SK-N-SH treated with all-trans-retinoic acid at 6 μM for 48 hours (cell line): Measurements from ENCODE around the gene NDRG4.
A peak's percentile ranks its signal among the peaks of the same experiment; 100 is the strongest.

Experiments
- ATAC-seq: fragments of 200-7000 bp; cut with Tn5 transposase; 3 replicates; pipeline ENCODE4 v1.9.1; 2020; ENCODE audit warnings: mild to moderate bottlenecking, moderate library complexity
- BACH2 ChIP-seq: fragments of 250-450 bp; sonication (Bioruptor Pico); IDR thresholded peaks from 2 replicates; pipeline ENCODE4 v1.9.0; 2021; ENCODE audit warnings: mild to moderate bottlenecking, borderline replicate concordance
- CSDC2 ChIP-seq: fragments of 250-450 bp; sonication (Bioruptor Pico); IDR thresholded peaks from 2 replicates; pipeline ENCODE4 v1.5.0; 2020; ENCODE audit warnings: mild to moderate bottlenecking, moderate library complexity
- ESRRG ChIP-seq: fragments of 250-450 bp; sonication (Bioruptor Pico); IDR thresholded peaks from 2 replicates; pipeline ENCODE4 v1.6.1; 2021; ENCODE audit warnings: mild to moderate bottlenecking
- GLIS3 ChIP-seq: fragments of 250-450 bp; sonication (Bioruptor Pico); IDR thresholded peaks from 2 replicates; pipeline ENCODE4 v1.5.0; 2020; ENCODE audit warnings: mild to moderate bottlenecking, moderate library complexity
- OSR1 ChIP-seq: fragments of 250-450 bp; sonication (Bioruptor Pico); IDR thresholded peaks from 2 replicates; pipeline ENCODE4 v1.8.0; 2022; ENCODE audit warnings: moderate library complexity, mild to moderate bottlenecking, inconsistent platforms
- PPARA ChIP-seq: fragments of 250-450 bp; sonication (Bioruptor Pico); IDR thresholded peaks from 2 replicates; pipeline ENCODE4 v1.5.0; 2020; ENCODE audit warnings: mild to moderate bottlenecking, borderline replicate concordance
- SNAI2 ChIP-seq: fragments of 250-450 bp; sonication (Bioruptor Pico); IDR thresholded peaks from 2 replicates; pipeline ENCODE4 v1.5.0; 2020; ENCODE audit warnings: mild to moderate bottlenecking, moderate library complexity
- ZC3H10 ChIP-seq: fragments of 250-450 bp; sonication (Bioruptor Pico); IDR thresholded peaks from 2 replicates; pipeline ENCODE4 v1.5.1; 2021; ENCODE audit warnings: mild to moderate bottlenecking, moderate library complexity
- ZFP30 ChIP-seq: fragments of 450-650 bp; formaldehyde crosslinking; IDR thresholded peaks from 2 replicates; pipeline ENCODE4 v1.5.0; 2022; ENCODE audit warnings: mild to moderate bottlenecking, moderate library complexity
- ZNF70 ChIP-seq: fragments of 450-650 bp; formaldehyde crosslinking; IDR thresholded peaks from 2 replicates; pipeline ENCODE4 v1.5.0; 2020; ENCODE audit warnings: mild to moderate bottlenecking, moderate library complexity
- ZNF8 ChIP-seq: fragments of 450-650 bp; formaldehyde crosslinking; IDR thresholded peaks from 2 replicates; pipeline ENCODE4 v1.5.0; 2020; ENCODE audit warnings: mild to moderate bottlenecking, moderate library complexity
- TF ChIP-seq, protein P1 (sequence below): fragments of 250-450 bp; sonication (Bioruptor Pico); IDR thresholded peaks from 2 replicates; pipeline ENCODE4 v1.5.1; 2020; ENCODE audit warnings: low read depth, mild to moderate bottlenecking, moderate library complexity
- TF ChIP-seq, protein P2 (sequence below): fragments of 250-450 bp; sonication (Bioruptor Pico); IDR thresholded peaks from 2 replicates; pipeline ENCODE4 v1.5.0; 2020; ENCODE audit warnings: mild to moderate bottlenecking, moderate library complexity
- TF ChIP-seq, protein P3 (sequence below): fragments of 250-450 bp; sonication (Bioruptor Pico); IDR thresholded peaks from 2 replicates; pipeline ENCODE4 v1.8.0; 2020; ENCODE audit warnings: mild to moderate bottlenecking, moderate library complexity, borderline replicate concordance
- TF ChIP-seq, protein P4 (sequence below): fragments of 250-450 bp; sonication (Bioruptor Pico); IDR thresholded peaks from 2 replicates; pipeline ENCODE4 v1.8.0; 2021; ENCODE audit warnings: low read depth, mild to moderate bottlenecking, moderate library complexity, borderline replicate concordance

The NDRG4 gene

DNA sequence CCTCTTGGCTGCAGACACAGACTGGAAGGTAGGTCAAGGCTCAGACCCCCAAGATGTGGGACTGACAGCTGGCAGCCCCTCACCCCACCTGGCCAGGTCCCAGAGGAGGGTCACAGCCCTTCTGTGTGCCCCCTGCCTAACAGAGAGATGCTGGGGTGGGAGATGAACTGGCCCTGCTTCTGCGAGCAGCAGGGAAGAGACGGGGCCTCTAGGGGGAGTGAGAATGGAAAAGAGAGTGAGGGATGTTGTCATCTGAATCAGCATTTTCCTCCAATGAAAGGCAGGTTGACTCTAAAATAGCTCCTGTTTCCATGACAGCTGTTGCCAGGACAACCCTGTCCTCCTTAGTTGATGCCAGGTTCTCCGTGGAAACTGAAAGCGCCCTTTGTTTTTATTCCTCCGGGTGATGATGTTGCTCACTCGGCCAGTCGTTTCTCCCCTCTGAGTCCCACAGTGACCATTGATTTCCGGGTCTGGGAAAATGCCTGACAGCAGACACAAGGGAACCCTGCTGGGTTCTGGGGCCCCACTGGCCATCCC is 4.9 kb upstream of the NDRG4 start:
- ATAC-seq, result peak; percentile 75
- TF ChIP-seq ZNF8 (CRISPR knock-in tag), result no peak
- no peak for TF ChIP-seq ZFP30 (CRISPR knock-in tag)
- TF ChIP-seq ZC3H10 (CRISPR knock-in tag), result no peak
- TF ChIP-seq OSR1, result no peak
- TF ChIP-seq, protein P1, sequence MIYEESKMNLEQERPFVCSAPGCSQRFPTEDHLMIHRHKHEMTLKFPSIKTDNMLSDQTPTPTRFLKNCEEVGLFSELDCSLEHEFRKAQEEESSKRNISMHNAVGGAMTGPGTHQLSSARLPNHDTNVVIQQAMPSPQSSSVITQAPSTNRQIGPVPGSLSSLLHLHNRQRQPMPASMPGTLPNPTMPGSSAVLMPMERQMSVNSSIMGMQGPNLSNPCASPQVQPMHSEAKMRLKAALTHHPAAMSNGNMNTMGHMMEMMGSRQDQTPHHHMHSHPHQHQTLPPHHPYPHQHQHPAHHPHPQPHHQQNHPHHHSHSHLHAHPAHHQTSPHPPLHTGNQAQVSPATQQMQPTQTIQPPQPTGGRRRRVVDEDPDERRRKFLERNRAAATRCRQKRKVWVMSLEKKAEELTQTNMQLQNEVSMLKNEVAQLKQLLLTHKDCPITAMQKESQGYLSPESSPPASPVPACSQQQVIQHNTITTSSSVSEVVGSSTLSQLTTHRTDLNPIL (CRISPR knock-in tag), result no peak
- TF ChIP-seq, protein P2, sequence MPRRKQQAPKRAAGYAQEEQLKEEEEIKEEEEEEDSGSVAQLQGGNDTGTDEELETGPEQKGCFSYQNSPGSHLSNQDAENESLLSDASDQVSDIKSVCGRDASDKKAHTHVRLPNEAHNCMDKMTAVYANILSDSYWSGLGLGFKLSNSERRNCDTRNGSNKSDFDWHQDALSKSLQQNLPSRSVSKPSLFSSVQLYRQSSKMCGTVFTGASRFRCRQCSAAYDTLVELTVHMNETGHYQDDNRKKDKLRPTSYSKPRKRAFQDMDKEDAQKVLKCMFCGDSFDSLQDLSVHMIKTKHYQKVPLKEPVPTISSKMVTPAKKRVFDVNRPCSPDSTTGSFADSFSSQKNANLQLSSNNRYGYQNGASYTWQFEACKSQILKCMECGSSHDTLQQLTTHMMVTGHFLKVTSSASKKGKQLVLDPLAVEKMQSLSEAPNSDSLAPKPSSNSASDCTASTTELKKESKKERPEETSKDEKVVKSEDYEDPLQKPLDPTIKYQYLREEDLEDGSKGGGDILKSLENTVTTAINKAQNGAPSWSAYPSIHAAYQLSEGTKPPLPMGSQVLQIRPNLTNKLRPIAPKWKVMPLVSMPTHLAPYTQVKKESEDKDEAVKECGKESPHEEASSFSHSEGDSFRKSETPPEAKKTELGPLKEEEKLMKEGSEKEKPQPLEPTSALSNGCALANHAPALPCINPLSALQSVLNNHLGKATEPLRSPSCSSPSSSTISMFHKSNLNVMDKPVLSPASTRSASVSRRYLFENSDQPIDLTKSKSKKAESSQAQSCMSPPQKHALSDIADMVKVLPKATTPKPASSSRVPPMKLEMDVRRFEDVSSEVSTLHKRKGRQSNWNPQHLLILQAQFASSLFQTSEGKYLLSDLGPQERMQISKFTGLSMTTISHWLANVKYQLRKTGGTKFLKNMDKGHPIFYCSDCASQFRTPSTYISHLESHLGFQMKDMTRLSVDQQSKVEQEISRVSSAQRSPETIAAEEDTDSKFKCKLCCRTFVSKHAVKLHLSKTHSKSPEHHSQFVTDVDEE, result no peak

DNA sequence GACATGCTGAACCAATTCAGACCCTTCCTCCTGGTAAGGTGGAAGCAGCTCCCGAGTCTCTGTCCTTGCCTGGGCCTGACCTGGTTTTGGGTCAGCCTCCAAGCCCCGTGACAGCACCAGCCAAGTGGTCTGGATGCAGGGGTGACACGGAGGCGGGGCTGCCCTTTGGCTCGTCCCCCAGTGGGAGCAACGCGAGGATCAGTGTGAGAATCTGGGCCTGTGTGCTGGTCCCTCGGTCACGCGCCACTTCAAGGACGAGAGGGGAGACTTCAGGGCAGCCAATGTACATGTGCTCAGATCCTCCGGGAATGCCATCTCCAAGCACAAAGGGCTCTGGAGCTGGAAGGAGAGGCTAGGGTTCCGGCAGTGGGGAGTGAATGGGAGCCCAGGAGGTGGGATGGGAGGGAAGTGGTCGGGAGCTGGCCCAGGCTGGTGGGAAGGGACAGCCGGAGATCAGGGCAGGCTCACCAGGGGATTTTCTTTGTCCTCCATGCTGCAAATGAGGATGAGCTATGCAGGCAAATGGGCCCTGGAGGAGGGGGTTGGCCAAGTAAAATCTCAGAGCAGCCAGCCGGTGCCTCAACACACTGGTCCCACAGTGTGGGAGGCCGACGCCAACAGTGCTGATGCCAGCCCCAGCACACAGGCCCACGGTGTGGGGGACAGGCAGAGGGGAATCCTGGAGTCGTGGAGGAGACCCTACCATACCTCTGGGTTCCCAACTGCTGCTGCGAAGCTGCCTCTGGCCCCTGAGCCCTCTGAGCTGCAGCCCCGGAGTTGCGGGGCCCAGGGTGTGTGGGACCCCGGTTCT is 4.2 kb upstream of the NDRG4 start:
- TF ChIP-seq, protein P3, sequence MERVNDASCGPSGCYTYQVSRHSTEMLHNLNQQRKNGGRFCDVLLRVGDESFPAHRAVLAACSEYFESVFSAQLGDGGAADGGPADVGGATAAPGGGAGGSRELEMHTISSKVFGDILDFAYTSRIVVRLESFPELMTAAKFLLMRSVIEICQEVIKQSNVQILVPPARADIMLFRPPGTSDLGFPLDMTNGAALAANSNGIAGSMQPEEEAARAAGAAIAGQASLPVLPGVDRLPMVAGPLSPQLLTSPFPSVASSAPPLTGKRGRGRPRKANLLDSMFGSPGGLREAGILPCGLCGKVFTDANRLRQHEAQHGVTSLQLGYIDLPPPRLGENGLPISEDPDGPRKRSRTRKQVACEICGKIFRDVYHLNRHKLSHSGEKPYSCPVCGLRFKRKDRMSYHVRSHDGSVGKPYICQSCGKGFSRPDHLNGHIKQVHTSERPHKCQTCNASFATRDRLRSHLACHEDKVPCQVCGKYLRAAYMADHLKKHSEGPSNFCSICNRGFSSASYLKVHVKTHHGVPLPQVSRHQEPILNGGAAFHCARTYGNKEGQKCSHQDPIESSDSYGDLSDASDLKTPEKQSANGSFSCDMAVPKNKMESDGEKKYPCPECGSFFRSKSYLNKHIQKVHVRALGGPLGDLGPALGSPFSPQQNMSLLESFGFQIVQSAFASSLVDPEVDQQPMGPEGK (CRISPR knock-in tag), result no peak
- TF ChIP-seq GLIS3 (CRISPR knock-in tag) (no peak), BACH2 (no peak), CSDC2 (CRISPR knock-in tag) (no peak), ZC3H10 (CRISPR knock-in tag) (no peak)
- TF ChIP-seq, protein P4, sequence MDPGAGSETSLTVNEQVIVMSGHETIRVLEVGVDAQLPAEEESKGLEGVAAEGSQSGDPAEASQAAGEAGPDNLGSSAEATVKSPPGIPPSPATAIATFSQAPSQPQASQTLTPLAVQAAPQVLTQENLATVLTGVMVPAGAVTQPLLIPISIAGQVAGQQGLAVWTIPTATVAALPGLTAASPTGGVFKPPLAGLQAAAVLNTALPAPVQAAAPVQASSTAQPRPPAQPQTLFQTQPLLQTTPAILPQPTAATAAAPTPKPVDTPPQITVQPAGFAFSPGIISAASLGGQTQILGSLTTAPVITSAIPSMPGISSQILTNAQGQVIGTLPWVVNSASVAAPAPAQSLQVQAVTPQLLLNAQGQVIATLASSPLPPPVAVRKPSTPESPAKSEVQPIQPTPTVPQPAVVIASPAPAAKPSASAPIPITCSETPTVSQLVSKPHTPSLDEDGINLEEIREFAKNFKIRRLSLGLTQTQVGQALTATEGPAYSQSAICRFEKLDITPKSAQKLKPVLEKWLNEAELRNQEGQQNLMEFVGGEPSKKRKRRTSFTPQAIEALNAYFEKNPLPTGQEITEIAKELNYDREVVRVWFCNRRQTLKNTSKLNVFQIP (CRISPR knock-in tag), result no peak
- TF ChIP-seq, protein P2, result no peak
- ATAC-seq, result no peak

DNA sequence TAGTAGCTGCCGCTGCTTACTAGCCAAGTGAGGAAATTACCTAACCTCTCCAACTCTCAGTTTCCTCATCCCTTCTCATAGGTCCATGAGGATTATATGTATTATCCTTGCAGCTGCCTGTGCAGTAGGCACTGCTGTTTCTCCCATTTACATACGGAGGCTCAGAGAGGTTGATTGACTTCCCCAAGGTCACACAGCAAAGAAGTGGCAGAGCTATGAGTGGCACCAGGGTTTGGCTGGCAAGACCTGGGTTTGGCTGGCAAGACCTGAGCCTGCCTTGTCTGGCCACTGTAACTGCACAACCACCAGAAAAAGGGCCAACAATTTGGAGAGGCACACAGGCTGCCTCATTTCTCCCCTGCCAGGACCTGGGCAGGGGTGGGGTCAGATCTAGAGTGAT is 2.5 kb upstream of the NDRG4 start:
- ATAC-seq, result no peak
- TF ChIP-seq, protein P4 (CRISPR knock-in tag), result no peak
- TF ChIP-seq, protein P3 (CRISPR knock-in tag), result no peak
- no peak for TF ChIP-seq PPARA
- no peak for TF ChIP-seq SNAI2 (CRISPR knock-in tag)
- TF ChIP-seq GLIS3 (CRISPR knock-in tag), result no peak
- TF ChIP-seq, protein P2, result no peak
- TF ChIP-seq ZNF70, result no peak
- TF ChIP-seq BACH2, result no peak
- TF ChIP-seq, protein P1 (CRISPR knock-in tag), result no peak
- TF ChIP-seq ESRRG, result no peak
